ENCODE data around the gene HK1.
A peak's percentile ranks its signal among the peaks of the same experiment; 100 is the strongest.
"Not testable (repeated sequence)": the region's sequence is repeated elsewhere in the genome, so short reads cannot be mapped to it uniquely, and the experiment has no call there.

HK1 gene

GRCh38 chr10:69312528-69312927 lies 34.2 kb downstream of the HK1 start:
- DNase-seq, result no peak

GRCh38 chr10:69315100-69315542 lies 36.8 kb downstream of the HK1 start:
- DNase-seq, result no peak

GRCh38 chr10:69315610-69316312 lies 37.5 kb downstream of the HK1 start:
- no peak for DNase-seq

- no peak for DNase-seq
Observed at GRCh38 chr10:69316313-69317059, 38.2 kb downstream of the HK1 start.

GRCh38 chr10:69317175-69317604 lies 38.9 kb downstream of the HK1 start:
- peak; percentile 64 for DNase-seq

- DNase-seq, result no peak
Observed at GRCh38 chr10:69317626-69318105, 39.4 kb downstream of the HK1 start.

GRCh38 chr10:69318106-69318866 lies 40.0 kb downstream of the HK1 start:
- DNase-seq, result peak; percentile 97

- DNase-seq, result peak; percentile 93
Observed at GRCh38 chr10:69318867-69319727, 40.8 kb downstream of the HK1 start.

- DNase-seq, result no peak
Observed at GRCh38 chr10:69319841-69320316, 41.6 kb downstream of the HK1 start.

- no peak for DNase-seq
Observed at GRCh38 chr10:69320521-69320920, 42.2 kb downstream of the HK1 start.

- no peak for DNase-seq
Observed at GRCh38 chr10:69321039-69321715, 42.9 kb downstream of the HK1 start.

- no peak for DNase-seq
Observed at GRCh38 chr10:69321865-69322264, 43.6 kb downstream of the HK1 start.

GRCh38 chr10:69322346-69322745 lies 44.0 kb downstream of the HK1 start:
- not testable (repeated sequence) for DNase-seq

- DNase-seq, result no peak
Observed at GRCh38 chr10:69323622-69324021, 45.3 kb downstream of the HK1 start.

- no peak for DNase-seq
Observed at GRCh38 chr10:69324583-69324982, 46.3 kb downstream of the HK1 start.

- not testable (repeated sequence) for DNase-seq
Observed at GRCh38 chr10:69325637-69326523, 47.6 kb downstream of the HK1 start.

- DNase-seq, result no peak
Observed at GRCh38 chr10:69326692-69327091, 48.4 kb downstream of the HK1 start.

- DNase-seq, result peak; percentile 77
Observed at GRCh38 chr10:69327463-69328379, 49.4 kb downstream of the HK1 start.

GRCh38 chr10:69328380-69328735 lies 50.1 kb downstream of the HK1 start:
- no peak for DNase-seq

Measured in activated effector memory CD4-positive, alpha-beta T cell treated with anti-CD3 and anti-CD28 coated beads, Interleukin-2, amount 50 U/mL, for 16 hours (primary cell).